HEK293T (cell line): ENCODE data around the gene NHERF1.

Experiments
- ARNT ChIP-seq: fragments of 450-650 bp; IDR thresholded peaks from 2 replicates; pipeline ENCODE4 v1.6.1; 2017; ENCODE audit warnings: mild to moderate bottlenecking
- BHLHE40 ChIP-seq: fragments of 450-650 bp; IDR thresholded peaks from 2 replicates; pipeline ENCODE4 v1.6.1; 2016; ENCODE audit warnings: mild to moderate bottlenecking, moderate library complexity, borderline replicate concordance
- ELF4 ChIP-seq: fragments of 450-650 bp; IDR thresholded peaks from 2 replicates; pipeline ENCODE4 v1.6.1; 2017; ENCODE audit warnings: antibody characterized with exemption
- FOXA1 ChIP-seq: fragments of 450-650 bp; IDR thresholded peaks from 2 replicates; pipeline ENCODE4 v1.6.1; 2016; ENCODE audit warnings: mild to moderate bottlenecking
- FOXK2 ChIP-seq: fragments of 450-650 bp; IDR thresholded peaks from 2 replicates; pipeline ENCODE4 v1.6.1; 2016; ENCODE audit warnings: mild to moderate bottlenecking
- FOXM1 ChIP-seq: fragments of 450-650 bp; IDR thresholded peaks from 2 replicates; pipeline ENCODE4 v1.6.1; 2017; ENCODE audit warnings: mild to moderate bottlenecking, borderline replicate concordance
- HDGF ChIP-seq: fragments of 450-650 bp; IDR thresholded peaks from 2 replicates; pipeline ENCODE4 v1.6.1; 2017; ENCODE audit warnings: antibody characterized with exemption, borderline replicate concordance
- LEF1 ChIP-seq: fragments of 450-650 bp; IDR thresholded peaks from 2 replicates; pipeline ENCODE4 v1.6.1; 2017; ENCODE audit warnings: mild to moderate bottlenecking, borderline replicate concordance
- NFRKB ChIP-seq: fragments of 450-650 bp; IDR thresholded peaks from 2 replicates; pipeline ENCODE4 v1.6.1; 2016; ENCODE audit warnings: mild to moderate bottlenecking, moderate library complexity
- PKNOX1 ChIP-seq: fragments of 450-650 bp; IDR thresholded peaks from 2 replicates; pipeline ENCODE4 v1.6.1; 2016
- SP1 ChIP-seq: fragments of 450-650 bp; IDR thresholded peaks from 2 replicates; pipeline ENCODE4 v1.6.1; 2017
- SUZ12 ChIP-seq: fragments of 450-650 bp; IDR thresholded peaks from 2 replicates; pipeline ENCODE4 v1.6.1; 2016; ENCODE audit warnings: mild to moderate bottlenecking
- TARDBP ChIP-seq: fragments of 450-650 bp; IDR thresholded peaks from 2 replicates; pipeline ENCODE4 v1.6.1; 2016
- ZNF384 ChIP-seq: fragments of 450-650 bp; IDR thresholded peaks from 2 replicates; pipeline ENCODE4 v1.6.1; 2016

- TF ChIP-seq FOXM1 (no peak), HDGF (no peak), SP1 (no peak), BHLHE40 (no peak), FOXK2 (no peak), ZNF384 (no peak), SUZ12 (no peak), FOXA1 (no peak), PKNOX1 (no peak), NFRKB (no peak), ELF4 (no peak), TARDBP (no peak), ARNT (no peak), LEF1 (no peak)
These were observed 9.1 kb downstream of the NHERF1 start for GRCh38 chr17:74757502-74757901.
